Measurements from ENCODE around the gene B4GALT1.

- no peak for TF ChIP-seq CTCF (IDR thresholded peaks at IDR 0.05)
- TF ChIP-seq ZNF121 (CRISPR knock-in tag; IDR thresholded peaks at IDR 0.05), result no peak
- TF ChIP-seq, protein P1, sequence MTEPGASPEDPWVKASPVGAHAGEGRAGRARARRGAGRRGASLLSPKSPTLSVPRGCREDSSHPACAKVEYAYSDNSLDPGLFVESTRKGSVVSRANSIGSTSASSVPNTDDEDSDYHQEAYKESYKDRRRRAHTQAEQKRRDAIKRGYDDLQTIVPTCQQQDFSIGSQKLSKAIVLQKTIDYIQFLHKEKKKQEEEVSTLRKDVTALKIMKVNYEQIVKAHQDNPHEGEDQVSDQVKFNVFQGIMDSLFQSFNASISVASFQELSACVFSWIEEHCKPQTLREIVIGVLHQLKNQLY (CRISPR knock-in tag; IDR thresholded peaks at IDR 0.05), result no peak
- TF ChIP-seq ZNF396 (CRISPR knock-in tag; IDR thresholded peaks at IDR 0.05; ENCODE audit: borderline replicate concordance), result no peak
- TF ChIP-seq, protein P2, sequence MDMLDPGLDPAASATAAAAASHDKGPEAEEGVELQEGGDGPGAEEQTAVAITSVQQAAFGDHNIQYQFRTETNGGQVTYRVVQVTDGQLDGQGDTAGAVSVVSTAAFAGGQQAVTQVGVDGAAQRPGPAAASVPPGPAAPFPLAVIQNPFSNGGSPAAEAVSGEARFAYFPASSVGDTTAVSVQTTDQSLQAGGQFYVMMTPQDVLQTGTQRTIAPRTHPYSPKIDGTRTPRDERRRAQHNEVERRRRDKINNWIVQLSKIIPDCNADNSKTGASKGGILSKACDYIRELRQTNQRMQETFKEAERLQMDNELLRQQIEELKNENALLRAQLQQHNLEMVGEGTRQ (CRISPR knock-in tag; IDR thresholded peaks at IDR 0.05), result no peak
- TF ChIP-seq, protein P3, sequence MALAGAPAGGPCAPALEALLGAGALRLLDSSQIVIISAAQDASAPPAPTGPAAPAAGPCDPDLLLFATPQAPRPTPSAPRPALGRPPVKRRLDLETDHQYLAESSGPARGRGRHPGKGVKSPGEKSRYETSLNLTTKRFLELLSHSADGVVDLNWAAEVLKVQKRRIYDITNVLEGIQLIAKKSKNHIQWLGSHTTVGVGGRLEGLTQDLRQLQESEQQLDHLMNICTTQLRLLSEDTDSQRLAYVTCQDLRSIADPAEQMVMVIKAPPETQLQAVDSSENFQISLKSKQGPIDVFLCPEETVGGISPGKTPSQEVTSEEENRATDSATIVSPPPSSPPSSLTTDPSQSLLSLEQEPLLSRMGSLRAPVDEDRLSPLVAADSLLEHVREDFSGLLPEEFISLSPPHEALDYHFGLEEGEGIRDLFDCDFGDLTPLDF (CRISPR knock-in tag; IDR thresholded peaks at IDR 0.05), result no peak
- TF ChIP-seq AFF4 (CRISPR knock-in tag; IDR thresholded peaks at IDR 0.05; ENCODE audit: borderline replicate concordance), result no peak
- no peak for TF ChIP-seq FOXP4 (CRISPR knock-in tag; IDR thresholded peaks at IDR 0.05)
Observed at GRCh38 chr9:33185406-33185805, 18.3 kb upstream of the B4GALT1 start.

Data from WTC11 (cell line).